Glutamatergic neuron (in vitro differentiated cells): ENCODE measurements around the gene FAM20C. TPM values are rescaled to one million over a fixed set of nuclear protein-coding genes. Genes with fewer than 3 reads are reported as not detected.

Experiments
- DNase-seq: peaks from one replicate; pipeline ENCODE4 v3.0.0; 2022
- H3K27ac Mint-ChIP-seq: one replicate; pipeline ENCODE4 v1.8.0; 2020; ENCODE audit warnings: mild to moderate bottlenecking, mixed read lengths, inconsistent platforms; ENCODE audit not compliant: unreplicated experiment
- H3K27me3 Mint-ChIP-seq: one replicate; pipeline ENCODE4 v1.8.0; 2020; ENCODE audit warnings: mild to moderate bottlenecking, moderate library complexity, mixed read lengths, inconsistent platforms; ENCODE audit not compliant: unreplicated experiment
- H3K36me3 Mint-ChIP-seq: one replicate; pipeline ENCODE4 v1.8.0; 2020; ENCODE audit warnings: mild to moderate bottlenecking, mixed read lengths, inconsistent platforms; ENCODE audit not compliant: unreplicated experiment
- H3K4me1 Mint-ChIP-seq: one replicate; pipeline ENCODE4 v1.8.0; 2020; ENCODE audit warnings: mild to moderate bottlenecking, low read depth, mixed read lengths, inconsistent platforms; ENCODE audit not compliant: unreplicated experiment
- H3K4me3 Mint-ChIP-seq: one replicate; pipeline ENCODE4 v1.8.0; 2020; ENCODE audit warnings: mild to moderate bottlenecking, mixed read lengths, inconsistent platforms; ENCODE audit not compliant: unreplicated experiment
- H3K9me3 Mint-ChIP-seq: one replicate; pipeline ENCODE4 v1.8.0; 2020; ENCODE audit warnings: mild to moderate bottlenecking, moderate library complexity, mixed read lengths, inconsistent platforms; ENCODE audit not compliant: unreplicated experiment
- total RNA-seq: library from RNA; stranded (reverse); fragmentation: NEBNext Ultra II Directional; extraction: Animal tissue kit (Norgen Biotek cat#: 25700); gene quantifications from one replicate; pipeline ENCODE4 v1.2.1, GENCODE V29; 2021; ENCODE audit not compliant: unreplicated experiment
- TF ChIP-seq, protein P1 (sequence below): fragments of 200-600 bp; sonication (generic); IDR thresholded peaks from one replicate; pipeline ENCODE4 v1.5.0; 2021; ENCODE audit not compliant: partially characterized antibody, unreplicated experiment

The FAM20C gene
- total RNA-seq, 1 donor from 2014 or later: 199 TPM

DNA sequence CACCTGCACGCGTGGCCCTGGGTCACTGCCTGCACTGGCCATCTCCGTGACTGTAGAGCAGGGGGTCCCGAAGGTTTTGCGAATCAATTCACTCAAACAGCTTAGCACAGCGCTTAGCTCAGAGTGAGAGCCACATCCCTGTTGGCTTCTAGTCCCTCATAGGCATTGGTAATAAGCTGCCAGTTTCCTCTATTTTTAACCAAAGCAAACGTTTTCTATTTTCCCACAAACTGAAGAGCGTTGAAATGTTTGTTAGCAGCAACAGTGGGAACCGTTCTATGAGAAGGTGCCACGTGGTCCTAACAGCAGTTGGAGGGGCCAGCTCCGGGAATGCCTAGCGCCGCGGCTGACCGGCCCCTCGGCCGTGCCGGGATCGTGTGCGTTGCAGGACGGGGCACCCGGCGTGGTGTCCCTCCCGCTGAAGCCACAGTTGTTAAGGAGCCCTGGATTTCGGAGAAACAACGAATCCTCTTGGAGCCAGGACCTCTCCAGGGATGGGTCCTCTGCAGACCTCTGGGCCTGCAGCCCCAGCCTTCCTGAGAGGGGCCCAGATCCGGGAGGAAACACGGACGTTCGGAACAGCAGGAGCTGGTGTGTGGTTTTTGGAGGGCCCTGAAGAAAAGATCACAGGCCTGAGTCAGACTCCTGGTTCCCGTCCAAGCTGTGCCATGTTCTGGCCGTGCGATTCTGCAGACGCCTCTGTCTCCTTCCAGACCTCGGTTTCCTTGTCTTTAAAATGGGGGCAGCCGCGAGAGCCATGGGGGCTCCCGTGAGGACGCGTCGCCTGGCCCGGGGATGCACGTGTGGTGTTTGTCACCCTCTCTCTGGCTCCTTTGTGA, 40.3 kb downstream of the FAM20C start:
- peaks cover 12% of the 10 kb centered on the region for H3K4me1 Mint-ChIP-seq

DNA sequence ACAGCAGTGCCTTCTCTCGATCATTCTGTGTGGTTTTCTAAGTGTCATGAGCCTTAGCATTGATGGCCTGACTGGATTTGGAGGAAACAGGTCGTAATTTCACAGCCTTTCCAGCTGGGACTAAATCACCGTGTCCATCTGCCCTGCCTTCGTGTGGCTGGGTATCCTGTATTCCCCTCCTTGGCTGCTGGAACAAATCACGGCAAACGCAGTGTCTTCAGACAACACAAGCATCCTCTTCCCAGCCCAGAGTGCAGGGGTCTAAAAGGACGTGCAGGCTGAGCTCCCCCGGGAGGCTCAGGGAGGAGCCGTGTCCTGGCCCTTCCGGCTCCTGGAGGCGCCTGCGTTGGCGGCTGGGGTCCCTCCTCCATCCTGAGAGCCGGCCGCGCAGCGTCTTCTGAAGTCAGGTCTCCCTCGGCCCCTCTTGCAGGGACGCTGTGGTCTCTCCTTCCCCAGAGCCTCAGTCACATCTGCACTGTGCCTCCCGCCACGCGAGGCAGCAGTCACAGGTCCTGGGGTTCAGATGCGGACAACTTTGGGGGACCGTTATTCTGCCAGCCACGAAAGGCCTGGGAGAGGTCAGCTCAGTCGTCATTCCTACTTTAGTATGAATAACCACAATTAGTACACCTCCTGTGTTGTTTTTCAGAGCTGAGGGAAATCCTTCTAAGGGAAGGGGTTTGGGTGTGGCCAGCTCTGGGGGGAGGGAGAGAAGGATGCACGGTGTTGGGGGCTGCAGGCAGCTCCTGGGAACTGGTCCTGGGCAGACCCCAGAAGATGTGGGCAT, 41.1 kb downstream of the FAM20C start:
- H3K36me3 Mint-ChIP-seq: peaks cover 9% of the 10 kb centered on the region
- peak overlapping the region; percentile 13 for H3K27ac Mint-ChIP-seq
- H3K27me3 Mint-ChIP-seq: peaks cover 10% of the 10 kb centered on the region
- H3K4me1 Mint-ChIP-seq: peaks cover 12% of the 10 kb centered on the region
- DNase-seq: peak; percentile 52
- TF ChIP-seq, protein P1, sequence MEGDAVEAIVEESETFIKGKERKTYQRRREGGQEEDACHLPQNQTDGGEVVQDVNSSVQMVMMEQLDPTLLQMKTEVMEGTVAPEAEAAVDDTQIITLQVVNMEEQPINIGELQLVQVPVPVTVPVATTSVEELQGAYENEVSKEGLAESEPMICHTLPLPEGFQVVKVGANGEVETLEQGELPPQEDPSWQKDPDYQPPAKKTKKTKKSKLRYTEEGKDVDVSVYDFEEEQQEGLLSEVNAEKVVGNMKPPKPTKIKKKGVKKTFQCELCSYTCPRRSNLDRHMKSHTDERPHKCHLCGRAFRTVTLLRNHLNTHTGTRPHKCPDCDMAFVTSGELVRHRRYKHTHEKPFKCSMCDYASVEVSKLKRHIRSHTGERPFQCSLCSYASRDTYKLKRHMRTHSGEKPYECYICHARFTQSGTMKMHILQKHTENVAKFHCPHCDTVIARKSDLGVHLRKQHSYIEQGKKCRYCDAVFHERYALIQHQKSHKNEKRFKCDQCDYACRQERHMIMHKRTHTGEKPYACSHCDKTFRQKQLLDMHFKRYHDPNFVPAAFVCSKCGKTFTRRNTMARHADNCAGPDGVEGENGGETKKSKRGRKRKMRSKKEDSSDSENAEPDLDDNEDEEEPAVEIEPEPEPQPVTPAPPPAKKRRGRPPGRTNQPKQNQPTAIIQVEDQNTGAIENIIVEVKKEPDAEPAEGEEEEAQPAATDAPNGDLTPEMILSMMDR: no peak
- H3K4me3 Mint-ChIP-seq: peak overlapping the region; percentile 64
- H3K9me3 Mint-ChIP-seq: peaks cover 15% of the 10 kb centered on the region

More for the DNA sequence above, 40.3 kb downstream of the FAM20C start:
- Mint-ChIP-seq H3K27me3 (peaks cover 10% of the 10 kb centered on the region), H3K4me3 (peak overlapping the region; percentile 64), H3K36me3 (peaks cover 9% of the 10 kb centered on the region), H3K27ac (peak overlapping the region; percentile 59), H3K9me3 (peaks cover 15% of the 10 kb centered on the region)
- DNase-seq: no peak
- TF ChIP-seq, protein P1: no peak

GRCh38 chr7:234051-234707, 41.8 kb downstream of the FAM20C start:
- Mint-ChIP-seq H3K36me3 (peaks cover 9% of the 10 kb centered on the region), H3K4me3 (no peak overlapping the region), H3K9me3 (peaks cover 15% of the 10 kb centered on the region), H3K27ac (no peak overlapping the region), H3K4me1 (peaks cover 12% of the 10 kb centered on the region), H3K27me3 (peaks cover 10% of the 10 kb centered on the region)
- no peak for DNase-seq
- TF ChIP-seq, protein P1: no peak

DNA sequence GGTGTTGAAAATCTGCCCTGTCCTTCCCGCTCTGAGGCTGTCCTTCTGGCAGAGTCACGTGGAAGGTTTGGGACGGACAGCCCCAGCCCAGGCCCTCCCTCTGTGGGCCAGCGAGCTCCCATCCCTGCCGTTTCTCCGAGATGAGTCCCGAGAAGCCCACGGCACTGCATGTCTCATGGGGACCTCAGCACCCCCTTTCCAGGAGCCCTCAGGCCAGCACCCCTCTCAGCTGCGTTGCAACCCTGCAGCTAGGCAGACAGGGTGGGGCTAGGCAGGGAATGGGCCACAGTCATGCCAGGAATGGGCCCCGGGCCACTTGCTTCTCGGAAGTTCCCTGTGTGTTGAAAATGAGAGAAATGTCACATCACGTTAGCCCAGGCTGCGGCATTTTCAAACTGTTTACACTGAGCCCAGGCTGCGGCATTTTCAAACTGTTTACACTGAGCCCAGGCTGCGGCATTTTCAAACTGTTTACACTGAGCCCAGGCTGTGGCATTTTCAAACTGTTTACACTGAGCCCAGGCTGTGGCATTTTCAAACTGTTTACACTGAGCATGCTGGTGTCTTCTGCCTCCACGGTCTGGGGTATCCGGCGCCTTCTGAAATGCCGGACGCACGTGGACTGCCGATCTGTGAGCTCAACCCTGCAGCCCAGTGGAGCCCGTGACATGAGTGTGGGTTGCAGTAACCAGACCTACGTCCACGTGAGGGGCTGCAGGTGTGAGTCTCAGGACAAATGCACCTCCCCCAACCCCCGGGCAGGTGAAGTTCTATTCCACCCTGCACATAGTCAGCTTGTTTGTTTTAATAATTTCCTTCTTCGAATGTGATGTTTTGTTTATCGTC, 42.6 kb downstream of the FAM20C start:
- H3K36me3 Mint-ChIP-seq: peaks cover 5% of the 10 kb centered on the region
- peaks cover 13% of the 10 kb centered on the region for H3K9me3 Mint-ChIP-seq
- peaks cover 6% of the 10 kb centered on the region for H3K27me3 Mint-ChIP-seq
- TF ChIP-seq, protein P1: no peak
- H3K27ac Mint-ChIP-seq: no peak overlapping the region
- peaks cover 10% of the 10 kb centered on the region for H3K4me1 Mint-ChIP-seq
- no peak overlapping the region for H3K4me3 Mint-ChIP-seq
- no peak for DNase-seq
